ENCODE data around the gene INPP5A.

INPP5A gene

GRCh38 chr10:132639470-132639869 lies 101.9 kb downstream of the INPP5A start:
- no peak for TF ChIP-seq ZFX (IDR thresholded peaks at IDR 0.05)
- no peak for TF ChIP-seq CTCF (conservative IDR thresholded peaks at IDR 0.05)
- H3K27ac ChIP-seq, result no peak overlapping the region

- TF ChIP-seq ZFX (IDR thresholded peaks at IDR 0.05) (no peak), CTCF (conservative IDR thresholded peaks at IDR 0.05) (no peak)
Observed at GRCh38 chr10:132640326-132641125, 102.9 kb downstream of the INPP5A start.

GRCh38 chr10:132641401-132641800 lies 103.8 kb downstream of the INPP5A start:
- TF ChIP-seq CTCF (conservative IDR thresholded peaks at IDR 0.05), result no peak
- no peak for TF ChIP-seq ZFX (IDR thresholded peaks at IDR 0.05)
- H3K27ac ChIP-seq, result no peak overlapping the region

More at GRCh38 chr10:132640326-132641125, 102.9 kb downstream of the INPP5A start:
- H3K27ac ChIP-seq, result no peak overlapping the region

- no peak overlapping the region for H3K27ac ChIP-seq
- TF ChIP-seq ZFX (IDR thresholded peaks at IDR 0.05) (no peak), CTCF (conservative IDR thresholded peaks at IDR 0.05) (no peak)
Observed at GRCh38 chr10:132641966-132642731, 104.6 kb downstream of the INPP5A start.

- TF ChIP-seq CTCF (conservative IDR thresholded peaks at IDR 0.05), result no peak
- no peak for TF ChIP-seq ZFX (IDR thresholded peaks at IDR 0.05)
- H3K27ac ChIP-seq, result no peak overlapping the region
Observed at GRCh38 chr10:132642732-132643008, 105.1 kb downstream of the INPP5A start.

GRCh38 chr10:132643709-132644526 lies 106.3 kb downstream of the INPP5A start:
- no peak overlapping the region for H3K27ac ChIP-seq
- no peak for TF ChIP-seq CTCF (conservative IDR thresholded peaks at IDR 0.05)
- TF ChIP-seq ZFX (IDR thresholded peaks at IDR 0.05), result no peak
